Caco-2 (cell line): Measurements from ENCODE around the gene SLC1A7. TPM values are rescaled to one million over a fixed set of nuclear protein-coding genes. Genes with fewer than 3 reads are reported as not detected.

ENCODE experiments used
- BruUV-seq: library from RNA; stranded (reverse); fragments of 400-500 nt; replicated peaks from 2 replicates; lab custom pipeline; 2021; lab: Mats Ljungman, UMichigan
- CTCF ChIA-PET: fragments of 300-600 bp; sonication (Branson Sonifier 250); formaldehyde crosslinking; loops from one replicate; lab custom pipeline; 2022; ENCODE audit warnings: antibody characterized with exemption; lab: Charles Lee
- POLR2A ChIA-PET: fragments of 300-600 bp; sonication (Branson Sonifier 250); formaldehyde crosslinking; loops from one replicate; lab custom pipeline; 2022; ENCODE audit warnings: antibody characterized with exemption; lab: Charles Lee
- DNase-seq, 2 experiments: peaks; one replicate each; pipeline versions ENCODE4 v3.0.0 to v3.0.0-alpha.2; 2020 to 2022
- H3K27me3 ChIP-seq: replicated peaks from 2 replicates; pipeline ENCODE4 v1.6.0; 2011; ENCODE audit warnings: low read length; ENCODE audit not compliant: control insufficient read depth, insufficient read depth
- H3K36me3 ChIP-seq: 2 replicates; pipeline ENCODE4 v1.5.1; 2011; ENCODE audit warnings: low read length; ENCODE audit not compliant: control insufficient read depth, insufficient read depth
- H3K4me1 ChIP-seq: fragments of 250-450 bp; sonication (Bioruptor Pico); 2 replicates; pipeline ENCODE4 v1.5.1; 2020; ENCODE audit warnings: mild to moderate bottlenecking
- H3K4me3 ChIP-seq: 2 replicates; pipeline ENCODE4 v1.5.1; 2011; ENCODE audit warnings: low read depth, mild to moderate bottlenecking, control low read depth, low read length
- H3K9me3 ChIP-seq: fragments of 250-450 bp; sonication (Bioruptor Pico); 2 replicates; pipeline ENCODE4 v1.5.1; 2020; ENCODE audit warnings: mild to moderate bottlenecking, moderate library complexity
- H3K27ac Mint-ChIP-seq: one replicate; pipeline ENCODE4 v1.8.0; 2022; ENCODE audit warnings: mixed read lengths; ENCODE audit not compliant: unreplicated experiment
- H3K27me3 Mint-ChIP-seq: one replicate; pipeline ENCODE4 v1.8.0; 2022; ENCODE audit warnings: mixed read lengths; ENCODE audit not compliant: insufficient read depth, unreplicated experiment
- H3K36me3 Mint-ChIP-seq: one replicate; pipeline ENCODE4 v1.8.0; 2022; ENCODE audit warnings: mild to moderate bottlenecking, mixed read lengths; ENCODE audit not compliant: insufficient read depth, unreplicated experiment
- H3K4me1 Mint-ChIP-seq: one replicate; pipeline ENCODE4 v1.8.0; 2022; ENCODE audit warnings: low read depth, mixed read lengths; ENCODE audit not compliant: unreplicated experiment
- H3K4me3 Mint-ChIP-seq: one replicate; pipeline ENCODE4 v1.8.0; 2022; ENCODE audit warnings: mild to moderate bottlenecking, moderate library complexity, mixed read lengths; ENCODE audit not compliant: unreplicated experiment
- H3K9me3 Mint-ChIP-seq: one replicate; pipeline ENCODE4 v1.8.0; 2022; ENCODE audit warnings: mixed read lengths; ENCODE audit not compliant: unreplicated experiment
- CTCF ChIP-seq, 2 experiments: fragments of 200-600 bp in 1 of 2; IDR thresholded peaks; 1 replicate in 1 of 2; 2 replicates in 1 of 2; pipeline versions ENCODE4 v1.5.1 to v1.8.0; 2011 to 2022; ENCODE audit warnings: antibody characterized with exemption in 1 of 2, control low read depth in 1 of 2, inconsistent platforms in 1 of 2, low read depth in 1 of 2, low read length in 1 of 2, mild to moderate bottlenecking in 1 of 2, moderate library complexity in 1 of 2; ENCODE audit not compliant: insufficient read depth in 1 of 2, severe bottlenecking in 1 of 2, unreplicated experiment in 1 of 2
- intact Hi-C: fragments of 100-400 bp; cut with micrococcal nuclease; formaldehyde crosslinking; loops from one replicate; pipeline ENCODE4 v1.10.0; 2022; ENCODE audit not compliant: unreplicated experiment
- total RNA-seq: library from RNA; stranded (reverse); gene quantifications from 2 replicates; pipeline ENCODE4 v1.2.3, GENCODE V29; 2022

SLC1A7 gene
- total RNA-seq, 1 experiment from 2014 or later = not detected

- Mint-ChIP-seq H3K4me1 (no peaks in the 10 kb centered on the region), H3K4me3 (no peak overlapping the region), H3K36me3 (no peaks in the 10 kb centered on the region), H3K27ac (no peak overlapping the region), H3K27me3 (no peaks in the 10 kb centered on the region), H3K9me3 (no peaks in the 10 kb centered on the region)
- ChIA-PET POLR2A (no interaction called here), CTCF (no interaction called here)
- H3K4me3 ChIP-seq = no peak overlapping the region
- no peaks in the 10 kb centered on the region for H3K9me3 ChIP-seq
- no peaks in the 10 kb centered on the region for H3K36me3 ChIP-seq
- DNase-seq = peak in 1 of 2 experiments; percentile 13
- BruUV-seq = no TSS peak
- intact Hi-C loops = no loop called here
- H3K27me3 ChIP-seq = no peaks in the 10 kb centered on the region
- no peaks in the 10 kb centered on the region for H3K4me1 ChIP-seq
- no peak for TF ChIP-seq CTCF (IDR thresholded peaks at IDR 0.05; ENCODE audit: insufficient read depth in 1 of 2, low read depth in 1 of 2, low read length in 1 of 2, severe bottlenecking in 1 of 2, unreplicated experiment in 1 of 2)
These were observed 71.1 kb downstream of the SLC1A7 start for GRCh38 chr1:53071167-53071865.

GRCh38 chr1:53070621-53071020 is 71.8 kb downstream of the SLC1A7 start:
- no peak overlapping the region for H3K27ac Mint-ChIP-seq

More at GRCh38 chr1:53070621-53071020, 71.8 kb downstream of the SLC1A7 start:
- DNase-seq = no peak
- intact Hi-C loops = no loop called here
- H3K36me3 Mint-ChIP-seq = no peaks in the 10 kb centered on the region
- H3K27me3 Mint-ChIP-seq = no peaks in the 10 kb centered on the region
- no peak for TF ChIP-seq CTCF (IDR thresholded peaks at IDR 0.05; ENCODE audit: insufficient read depth in 1 of 2, low read depth in 1 of 2, low read length in 1 of 2, severe bottlenecking in 1 of 2, unreplicated experiment in 1 of 2)
- no peak overlapping the region for H3K4me3 Mint-ChIP-seq
- BruUV-seq = no TSS peak
- H3K4me1 Mint-ChIP-seq = no peaks in the 10 kb centered on the region
- CTCF ChIA-PET = no interaction called here
- Histone ChIP-seq H3K4me3 (no peak overlapping the region), H3K9me3 (no peaks in the 10 kb centered on the region), H3K27me3 (no peaks in the 10 kb centered on the region), H3K4me1 (no peaks in the 10 kb centered on the region), H3K36me3 (no peaks in the 10 kb centered on the region)
- H3K9me3 Mint-ChIP-seq = no peaks in the 10 kb centered on the region
- POLR2A ChIA-PET = interaction anchor here (0.5 kb wide), 1 partner anchor 1661 kb away, joined by 3 read pairs; no protein-coding TSS in a partner anchor
